Measurements from ENCODE around the gene LNPEP. TPM values are rescaled to one million over a fixed set of nuclear protein-coding genes. Genes with fewer than 3 reads are reported as not detected.

Gene LNPEP
- total RNA-seq, 4 donors from 2014 or later: 64.8 to 111 (median 80.5) TPM

- Histone ChIP-seq H3K4me3 (no peak overlapping the region), H3K27me3 (no peaks in the 10 kb centered on the region), H3K4me1 (peaks cover 0 to 22% (median 0%) of the 10 kb centered on the region in 3 donors), H3K36me3 (no peaks in the 10 kb centered on the region), H3K9me3 (no peaks in the 10 kb centered on the region), H3K27ac (peak overlapping the region in 2 of 4 donors; percentile 56 to 69)
- TF ChIP-seq POLR2AphosphoS5 (IDR thresholded peaks at IDR 0.05) (no peak), CTCF (IDR thresholded peaks at IDR 0.05) (no peak), EP300 (IDR thresholded peaks at IDR 0.05) (no peak), POLR2A (IDR thresholded peaks at IDR 0.05) (no peak)
- no peak for ATAC-seq
Measured at GRCh38 chr5:97070234-97070633, 134.4 kb downstream of the LNPEP start.

GRCh38 chr5:97071101-97071500, 135.2 kb downstream of the LNPEP start:
- 28 to 32% methylated on average over 8 of the region's 8 CpGs for WGBS, 2 donors (ENCODE audit: low coverage in 1 of 2)
- Histone ChIP-seq H3K9me3 (no peaks in the 10 kb centered on the region), H3K27me3 (no peaks in the 10 kb centered on the region), H3K4me1 (peaks cover 0 to 22% (median 0%) of the 10 kb centered on the region in 3 donors), H3K36me3 (no peaks in the 10 kb centered on the region), H3K4me3 (no peak overlapping the region), H3K27ac (peak overlapping the region; percentile 54 to 69 (median 62))
- peak; percentile 81 for ATAC-seq
- no peak for TF ChIP-seq EP300 (IDR thresholded peaks at IDR 0.05)
- peak; percentile 74 for TF ChIP-seq POLR2AphosphoS5 (IDR thresholded peaks at IDR 0.05)
- TF ChIP-seq CTCF (IDR thresholded peaks at IDR 0.05): no peak

- Histone ChIP-seq H3K9me3 (no peaks in the 10 kb centered on the region), H3K4me3 (no peak overlapping the region), H3K4me1 (peaks cover 0 to 22% (median 0%) of the 10 kb centered on the region in 3 donors), H3K27ac (no peak overlapping the region), H3K36me3 (no peaks in the 10 kb centered on the region), H3K27me3 (no peaks in the 10 kb centered on the region)
- WGBS, 2 donors (ENCODE audit: low coverage in 1 of 2): 82 to 86% methylated on average over 3 to 4 of the region's 4 CpGs
- ATAC-seq: no peak
- TF ChIP-seq CTCF (IDR thresholded peaks at IDR 0.05) (no peak), POLR2A (IDR thresholded peaks at IDR 0.05) (no peak), EP300 (IDR thresholded peaks at IDR 0.05) (no peak), POLR2AphosphoS5 (IDR thresholded peaks at IDR 0.05) (no peak)
Measured at GRCh38 chr5:97071993-97072392, 136.1 kb downstream of the LNPEP start.

- Histone ChIP-seq H3K9me3 (no peaks in the 10 kb centered on the region), H3K4me1 (peaks cover 0 to 15% (median 0%) of the 10 kb centered on the region in 3 donors), H3K4me3 (no peak overlapping the region), H3K36me3 (no peaks in the 10 kb centered on the region), H3K27ac (no peak overlapping the region), H3K27me3 (no peaks in the 10 kb centered on the region)
- no peak for TF ChIP-seq EP300 (IDR thresholded peaks at IDR 0.05)
- TF ChIP-seq CTCF (IDR thresholded peaks at IDR 0.05): no peak
- no peak for TF ChIP-seq POLR2AphosphoS5 (IDR thresholded peaks at IDR 0.05)
- WGBS, 2 donors (ENCODE audit: low coverage in 1 of 2): no CpG with 5 or more reads among the region's 2 CpGs
- no peak for ATAC-seq
Measured at GRCh38 chr5:97072696-97073095, 136.8 kb downstream of the LNPEP start.

- 80% methylated on average over 1 of the region's 3 CpGs; no CpG with 5 or more reads in 1 of the 2 donors for WGBS, 2 donors (ENCODE audit: low coverage in 1 of 2)
- Histone ChIP-seq H3K27ac (no peak overlapping the region), H3K4me3 (no peak overlapping the region), H3K9me3 (no peaks in the 10 kb centered on the region), H3K27me3 (no peaks in the 10 kb centered on the region), H3K4me1 (peaks cover 0 to 15% (median 0%) of the 10 kb centered on the region in 3 donors), H3K36me3 (no peaks in the 10 kb centered on the region)
- no peak for ATAC-seq
- TF ChIP-seq CTCF (IDR thresholded peaks at IDR 0.05) (no peak), POLR2A (IDR thresholded peaks at IDR 0.05) (no peak), EP300 (IDR thresholded peaks at IDR 0.05) (no peak), POLR2AphosphoS5 (IDR thresholded peaks at IDR 0.05) (no peak)
Measured at GRCh38 chr5:97073420-97073819, 137.5 kb downstream of the LNPEP start.
